ENCODE data around the gene ZNF865.

Gene ZNF865

GRCh38 chr19:55603581-55604292, 1.7 kb upstream of the ZNF865 start:
- Histone ChIP-seq H3K27me3 (no peaks in the 10 kb centered on the region), H3K4me1 (no peaks in the 10 kb centered on the region; the same call in 1 of the 2 replicates), H3K9me3 (no peaks in the 10 kb centered on the region), H3K4me3 (ENCODE audit: low read depth, low read length) (no peak overlapping the region), H3K36me3 (peaks cover 7% of the 10 kb centered on the region)
- DNase-seq: no peak
- no peak for TF ChIP-seq CTCF (IDR thresholded peaks at IDR 0.05; ENCODE audit: low read depth, low read length)

GRCh38 chr19:55605207-55605636, 225 bp upstream of the ZNF865 start:
- no peak for TF ChIP-seq CTCF (IDR thresholded peaks at IDR 0.05; ENCODE audit: low read depth, low read length)
- peak overlapping the region; percentile 90 for H3K4me3 ChIP-seq (ENCODE audit: low read depth, low read length)
- DNase-seq: peak; percentile 98

GRCh38 chr19:55606471-55606787, 982 bp downstream of the ZNF865 start:
- DNase-seq: no peak
- Histone ChIP-seq H3K27me3 (no peaks in the 10 kb centered on the region), H3K9me3 (no peaks in the 10 kb centered on the region), H3K4me3 (ENCODE audit: low read depth, low read length) (peak overlapping the region; percentile 90), H3K4me1 (no peaks in the 10 kb centered on the region; the same call in 1 of the 2 replicates), H3K36me3 (peaks cover 7% of the 10 kb centered on the region)
- TF ChIP-seq CTCF (IDR thresholded peaks at IDR 0.05; ENCODE audit: low read depth, low read length): no peak

More at GRCh38 chr19:55605207-55605636, 225 bp upstream of the ZNF865 start:
- Histone ChIP-seq H3K4me1 (no peaks in the 10 kb centered on the region; the same call in 1 of the 2 replicates), H3K36me3 (peaks cover 7% of the 10 kb centered on the region), H3K9me3 (no peaks in the 10 kb centered on the region), H3K27me3 (no peaks in the 10 kb centered on the region)

- no peak for DNase-seq
- Histone ChIP-seq H3K27me3 (no peaks in the 10 kb centered on the region), H3K9me3 (no peaks in the 10 kb centered on the region), H3K36me3 (peaks cover 7% of the 10 kb centered on the region), H3K4me3 (ENCODE audit: low read depth, low read length) (no peak overlapping the region; the same call in 1 of the 2 replicates), H3K4me1 (no peaks in the 10 kb centered on the region; the same call in 1 of the 2 replicates)
- TF ChIP-seq CTCF (IDR thresholded peaks at IDR 0.05; ENCODE audit: low read depth, low read length): no peak
Observed at GRCh38 chr19:55606817-55607216, 1.4 kb downstream of the ZNF865 start.

GRCh38 chr19:55609326-55609725, 3.9 kb downstream of the ZNF865 start:
- H3K4me3 ChIP-seq (ENCODE audit: low read depth, low read length): no peak overlapping the region
- no peak for DNase-seq
- H3K9me3 ChIP-seq: no peaks in the 10 kb centered on the region
- H3K27me3 ChIP-seq: no peaks in the 10 kb centered on the region
- peaks cover 7% of the 10 kb centered on the region for H3K36me3 ChIP-seq
- no peak for TF ChIP-seq CTCF (IDR thresholded peaks at IDR 0.05; ENCODE audit: low read depth, low read length)
- H3K4me1 ChIP-seq: no peaks in the 10 kb centered on the region; the same call in 1 of the 2 replicates

GRCh38 chr19:55611300-55611982, 6.0 kb downstream of the ZNF865 start:
- no peak for DNase-seq
- TF ChIP-seq CTCF (IDR thresholded peaks at IDR 0.05; ENCODE audit: low read depth, low read length): no peak
- no peaks in the 10 kb centered on the region for H3K9me3 ChIP-seq
- no peak overlapping the region for H3K4me3 ChIP-seq (ENCODE audit: low read depth, low read length)
- no peaks in the 10 kb centered on the region; the same call in 1 of the 2 replicates for H3K4me1 ChIP-seq
- no peaks in the 10 kb centered on the region for H3K27me3 ChIP-seq
- H3K36me3 ChIP-seq: peaks cover 17% of the 10 kb centered on the region
